ENCODE data around the gene CACNA2D2. TPM values are rescaled to one million over a fixed set of nuclear protein-coding genes. Genes with fewer than 3 reads are reported as not detected.

CACNA2D2 gene
- total RNA-seq, 1 experiment from 2014 or later, result 22.0 TPM

DNA sequence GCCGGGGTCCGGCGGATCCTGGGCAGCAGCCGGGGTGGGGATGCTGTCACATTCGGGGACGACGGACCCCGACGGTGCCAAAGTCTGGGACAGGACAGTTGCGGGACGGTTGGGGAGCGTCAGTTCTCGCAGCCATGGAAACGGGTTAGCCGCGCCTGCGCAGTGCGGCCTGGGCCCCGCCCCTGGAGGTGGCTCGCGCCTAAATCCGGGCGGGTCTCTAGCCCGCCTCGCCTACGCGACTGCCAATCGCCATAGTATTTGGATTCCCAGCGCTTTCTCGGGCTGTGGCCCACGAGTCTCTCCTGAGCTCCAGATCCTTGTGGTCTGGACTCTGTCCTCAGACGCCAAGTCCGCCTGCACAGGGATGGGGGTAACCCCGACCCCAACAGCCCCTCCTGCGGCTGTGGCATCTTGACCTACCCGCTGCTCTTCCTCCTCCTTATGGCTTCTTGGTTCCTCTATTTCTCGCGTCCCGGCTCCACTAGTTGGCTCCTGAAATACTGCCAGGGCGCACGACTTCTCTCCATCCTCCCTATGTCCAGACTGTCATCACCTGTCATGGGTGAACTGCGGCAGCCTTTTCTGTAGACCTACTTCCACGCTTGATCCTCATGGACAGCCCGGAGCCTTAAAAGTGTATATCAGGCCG is 157.7 kb downstream of the CACNA2D2 start, which contains the start of gene ZMYND10:
Gene ZMYND10 (minus strand): TSS at position 147 of the 649 bp plus-strand sequence. CDS start 153 bp downstream, outside the sequence.
- Mint-ChIP-seq H3K4me3 (peak within 1 kb of the TSS; percentile 75), H3K9me3 (no peaks in the 10 kb centered on the region), H3K27me3 (ENCODE audit: low read depth) (peaks cover 61% of the 10 kb centered on the region), H3K4me1 (peaks cover 14% of the 10 kb centered on the region), H3K36me3 (peaks cover 7% of the 10 kb centered on the region; the same call in 1 of the 2 replicates), H3K27ac (no peak within 1 kb of the TSS)
- CTCF ChIA-PET, result interaction anchor here (0.6 to 3.2 kb wide), 10 partner anchors 11 to 264 kb away, joined by 3 to 19 read pairs (median 5); partner anchors contain the start of gene HYAL2
- POLR2A ChIA-PET, result interaction anchor here (0.8 to 0.9 kb wide), 2 partner anchors 9 to 54 kb away, joined by 3 read pairs; partner anchors contain the start of gene IFRD2
- ATAC-seq (peak; percentile 67), DNase-seq (ENCODE audit: low spot score) (peak; percentile 89)
- TF ChIP-seq, protein P1, sequence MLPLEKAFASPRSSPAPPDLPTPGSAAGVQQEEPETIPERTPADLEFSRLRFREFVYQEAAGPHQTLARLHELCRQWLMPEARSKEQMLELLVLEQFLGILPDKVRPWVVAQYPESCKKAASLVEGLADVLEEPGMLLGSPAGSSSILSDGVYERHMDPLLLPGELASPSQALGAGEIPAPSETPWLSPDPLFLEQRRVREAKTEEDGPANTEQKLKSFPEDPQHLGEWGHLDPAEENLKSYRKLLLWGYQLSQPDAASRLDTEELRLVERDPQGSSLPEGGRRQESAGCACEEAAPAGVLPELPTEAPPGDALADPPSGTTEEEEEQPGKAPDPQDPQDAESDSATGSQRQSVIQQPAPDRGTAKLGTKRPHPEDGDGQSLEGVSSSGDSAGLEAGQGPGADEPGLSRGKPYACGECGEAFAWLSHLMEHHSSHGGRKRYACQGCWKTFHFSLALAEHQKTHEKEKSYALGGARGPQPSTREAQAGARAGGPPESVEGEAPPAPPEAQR (CRISPR knock-in tag; IDR thresholded peaks at IDR 0.05), result no peak
- TF ChIP-seq, protein P2, sequence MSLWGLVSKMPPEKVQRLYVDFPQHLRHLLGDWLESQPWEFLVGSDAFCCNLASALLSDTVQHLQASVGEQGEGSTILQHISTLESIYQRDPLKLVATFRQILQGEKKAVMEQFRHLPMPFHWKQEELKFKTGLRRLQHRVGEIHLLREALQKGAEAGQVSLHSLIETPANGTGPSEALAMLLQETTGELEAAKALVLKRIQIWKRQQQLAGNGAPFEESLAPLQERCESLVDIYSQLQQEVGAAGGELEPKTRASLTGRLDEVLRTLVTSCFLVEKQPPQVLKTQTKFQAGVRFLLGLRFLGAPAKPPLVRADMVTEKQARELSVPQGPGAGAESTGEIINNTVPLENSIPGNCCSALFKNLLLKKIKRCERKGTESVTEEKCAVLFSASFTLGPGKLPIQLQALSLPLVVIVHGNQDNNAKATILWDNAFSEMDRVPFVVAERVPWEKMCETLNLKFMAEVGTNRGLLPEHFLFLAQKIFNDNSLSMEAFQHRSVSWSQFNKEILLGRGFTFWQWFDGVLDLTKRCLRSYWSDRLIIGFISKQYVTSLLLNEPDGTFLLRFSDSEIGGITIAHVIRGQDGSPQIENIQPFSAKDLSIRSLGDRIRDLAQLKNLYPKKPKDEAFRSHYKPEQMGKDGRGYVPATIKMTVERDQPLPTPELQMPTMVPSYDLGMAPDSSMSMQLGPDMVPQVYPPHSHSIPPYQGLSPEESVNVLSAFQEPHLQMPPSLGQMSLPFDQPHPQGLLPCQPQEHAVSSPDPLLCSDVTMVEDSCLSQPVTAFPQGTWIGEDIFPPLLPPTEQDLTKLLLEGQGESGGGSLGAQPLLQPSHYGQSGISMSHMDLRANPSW (CRISPR knock-in tag; conservative IDR thresholded peaks at IDR 0.05; ENCODE audit: low read depth), result no peak
- no peak for TF ChIP-seq FOXP1 (CRISPR knock-in tag; IDR thresholded peaks at IDR 0.05; ENCODE audit: borderline replicate concordance)
- no peak for TF ChIP-seq SOX15 (CRISPR knock-in tag; IDR thresholded peaks at IDR 0.05)
- no peak for TF ChIP-seq MLX (CRISPR knock-in tag; IDR thresholded peaks at IDR 0.05)
- TF ChIP-seq CREM (CRISPR knock-in tag; IDR thresholded peaks at IDR 0.05), result no peak
- TF ChIP-seq, protein P3, sequence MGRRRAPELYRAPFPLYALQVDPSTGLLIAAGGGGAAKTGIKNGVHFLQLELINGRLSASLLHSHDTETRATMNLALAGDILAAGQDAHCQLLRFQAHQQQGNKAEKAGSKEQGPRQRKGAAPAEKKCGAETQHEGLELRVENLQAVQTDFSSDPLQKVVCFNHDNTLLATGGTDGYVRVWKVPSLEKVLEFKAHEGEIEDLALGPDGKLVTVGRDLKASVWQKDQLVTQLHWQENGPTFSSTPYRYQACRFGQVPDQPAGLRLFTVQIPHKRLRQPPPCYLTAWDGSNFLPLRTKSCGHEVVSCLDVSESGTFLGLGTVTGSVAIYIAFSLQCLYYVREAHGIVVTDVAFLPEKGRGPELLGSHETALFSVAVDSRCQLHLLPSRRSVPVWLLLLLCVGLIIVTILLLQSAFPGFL (CRISPR knock-in tag; IDR thresholded peaks at IDR 0.05; ENCODE audit: borderline replicate concordance), result no peak
- TF ChIP-seq AFF4 (CRISPR knock-in tag; IDR thresholded peaks at IDR 0.05; ENCODE audit: borderline replicate concordance), result no peak
- TF ChIP-seq, protein P4, sequence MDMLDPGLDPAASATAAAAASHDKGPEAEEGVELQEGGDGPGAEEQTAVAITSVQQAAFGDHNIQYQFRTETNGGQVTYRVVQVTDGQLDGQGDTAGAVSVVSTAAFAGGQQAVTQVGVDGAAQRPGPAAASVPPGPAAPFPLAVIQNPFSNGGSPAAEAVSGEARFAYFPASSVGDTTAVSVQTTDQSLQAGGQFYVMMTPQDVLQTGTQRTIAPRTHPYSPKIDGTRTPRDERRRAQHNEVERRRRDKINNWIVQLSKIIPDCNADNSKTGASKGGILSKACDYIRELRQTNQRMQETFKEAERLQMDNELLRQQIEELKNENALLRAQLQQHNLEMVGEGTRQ (CRISPR knock-in tag; IDR thresholded peaks at IDR 0.05), result no peak
- TF ChIP-seq, protein P5, sequence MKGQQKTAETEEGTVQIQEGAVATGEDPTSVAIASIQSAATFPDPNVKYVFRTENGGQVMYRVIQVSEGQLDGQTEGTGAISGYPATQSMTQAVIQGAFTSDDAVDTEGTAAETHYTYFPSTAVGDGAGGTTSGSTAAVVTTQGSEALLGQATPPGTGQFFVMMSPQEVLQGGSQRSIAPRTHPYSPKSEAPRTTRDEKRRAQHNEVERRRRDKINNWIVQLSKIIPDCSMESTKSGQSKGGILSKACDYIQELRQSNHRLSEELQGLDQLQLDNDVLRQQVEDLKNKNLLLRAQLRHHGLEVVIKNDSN (CRISPR knock-in tag; IDR thresholded peaks at IDR 0.05), result no peak
- no peak for TF ChIP-seq GTF2I (CRISPR knock-in tag; conservative IDR thresholded peaks at IDR 0.05)
- TF ChIP-seq, protein P6, sequence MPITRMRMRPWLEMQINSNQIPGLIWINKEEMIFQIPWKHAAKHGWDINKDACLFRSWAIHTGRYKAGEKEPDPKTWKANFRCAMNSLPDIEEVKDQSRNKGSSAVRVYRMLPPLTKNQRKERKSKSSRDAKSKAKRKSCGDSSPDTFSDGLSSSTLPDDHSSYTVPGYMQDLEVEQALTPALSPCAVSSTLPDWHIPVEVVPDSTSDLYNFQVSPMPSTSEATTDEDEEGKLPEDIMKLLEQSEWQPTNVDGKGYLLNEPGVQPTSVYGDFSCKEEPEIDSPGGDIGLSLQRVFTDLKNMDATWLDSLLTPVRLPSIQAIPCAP (CRISPR knock-in tag; IDR thresholded peaks at IDR 0.05), result 0 out of 2 replicates have a peak, but pooled peaks have one; percentile 40
- TF ChIP-seq ZNF121 (CRISPR knock-in tag; IDR thresholded peaks at IDR 0.05), result no peak
- TF ChIP-seq ZNF138 (CRISPR knock-in tag; conservative IDR thresholded peaks at IDR 0.05), result no peak
- no peak for TF ChIP-seq OVOL2 (CRISPR knock-in tag; IDR thresholded peaks at IDR 0.05; ENCODE audit: borderline replicate concordance)
- no peak for TF ChIP-seq PRDM15 (CRISPR knock-in tag; IDR thresholded peaks at IDR 0.05)
- TF ChIP-seq ZNF416 (CRISPR knock-in tag; IDR thresholded peaks at IDR 0.05), result no peak
- TF ChIP-seq FOXJ3 (CRISPR knock-in tag; IDR thresholded peaks at IDR 0.05; ENCODE audit: borderline replicate concordance), result no peak
- no peak for TF ChIP-seq IRF2 (CRISPR knock-in tag; IDR thresholded peaks at IDR 0.05; ENCODE audit: borderline replicate concordance, low read depth)
